H1 (cell line): Measurements from ENCODE around the gene POLG. TPM values are rescaled to one million over a fixed set of nuclear protein-coding genes. Genes with fewer than 3 reads are reported as not detected.

Experiments
- CTCF ChIA-PET: fragments of 300-600 bp; sonication (Branson Sonifier 250); formaldehyde crosslinking; loops from one replicate; lab custom pipeline; 2021; ENCODE audit not compliant: partially characterized antibody; lab: Charles Lee
- POLR2A ChIA-PET: fragments of 300-600 bp; sonication (Branson Sonifier 250); formaldehyde crosslinking; loops from one replicate; lab custom pipeline; 2021; ENCODE audit warnings: inconsistent platforms; ENCODE audit not compliant: partially characterized antibody; lab: Charles Lee
- DNase-seq, 2 experiments: peaks; one replicate each; pipeline versions ENCODE4 v3.0.0 to v3.0.0-alpha.2; 2010 to 2022; ENCODE audit warnings: low spot score in 2 of 2, low read depth in 1 of 2, mixed read lengths in 1 of 2
- FAIRE-seq: peaks from 2 replicates; lab custom pipeline; 2011; peaks lifted over from hg19 to GRCh38; lab: Jason Lieb, UNC
- H2AFZ ChIP-seq: 2 replicates; pipeline ENCODE4 v1.8.1; 2012; ENCODE audit warnings: low read length, inconsistent platforms
- H2AK5ac ChIP-seq: 2 replicates; pipeline ENCODE4 v1.6.1; 2013; ENCODE audit warnings: low read depth, low read length
- H2BK120ac ChIP-seq: replicated peaks from 2 replicates; pipeline ENCODE3; 2013; ENCODE audit warnings: low read depth, low read length, inconsistent platforms
- H2BK12ac ChIP-seq: 2 replicates; pipeline ENCODE4 v1.6.1; 2013; ENCODE audit warnings: low read depth, low read length
- H2BK15ac ChIP-seq: 2 replicates; pipeline ENCODE4 v1.6.1; 2013; ENCODE audit warnings: low read length
- H2BK20ac ChIP-seq: 2 replicates; pipeline ENCODE4 v1.6.1; 2013; ENCODE audit warnings: low read length
- H2BK5ac ChIP-seq: 2 replicates; pipeline ENCODE4 v1.6.1; 2013; ENCODE audit warnings: low read depth, low read length
- H3K14ac ChIP-seq: 2 replicates; pipeline ENCODE4 v1.6.1; 2013; ENCODE audit warnings: inconsistent platforms; ENCODE audit not compliant: insufficient read length
- H3K18ac ChIP-seq: 2 replicates; pipeline ENCODE4 v1.6.1; 2013; ENCODE audit warnings: low read length; ENCODE audit errors: extremely low read depth
- H3K23ac ChIP-seq: 2 replicates; pipeline ENCODE4 v1.6.1; 2013; ENCODE audit warnings: inconsistent platforms; ENCODE audit not compliant: insufficient read length
- H3K23me2 ChIP-seq: 2 replicates; pipeline ENCODE4 v1.6.1; 2013; ENCODE audit warnings: low read depth, low read length
- H3K27ac ChIP-seq: 2 replicates; pipeline ENCODE4 v1.6.1; 2011; ENCODE audit warnings: low read depth, low read length, inconsistent platforms
- H3K27me3 ChIP-seq, 4 experiments: replicated peaks in 1 of 4; 1 replicate in 1 of 4; 2 replicates in 3 of 4; pipeline versions ENCODE4 v1.6.1 to v1.8.1; 2011 to 2013; ENCODE audit warnings: low read length in 3 of 4, mild to moderate bottlenecking in 3 of 4, inconsistent platforms in 2 of 4, mixed read lengths in 2 of 4, moderate library complexity in 1 of 4; ENCODE audit not compliant: control insufficient read depth in 3 of 4, insufficient read depth in 3 of 4; ENCODE audit errors: extremely low read depth in 1 of 4
- H3K36me3 ChIP-seq, 4 experiments: 2 replicates each; pipeline versions ENCODE4 v1.6.1 to v1.8.1; 2011 to 2013; ENCODE audit warnings: mild to moderate bottlenecking in 4 of 4, low read length in 3 of 4, moderate library complexity in 2 of 4, control low read depth in 1 of 4, inconsistent platforms in 1 of 4; ENCODE audit not compliant: insufficient read depth in 4 of 4, control insufficient read depth in 2 of 4
- H3K4ac ChIP-seq: replicated peaks from 2 replicates; pipeline ENCODE3; 2013; ENCODE audit warnings: low read length, low read depth, mixed read lengths, inconsistent platforms; ENCODE audit not compliant: insufficient read length
- H3K4me1 ChIP-seq, 4 experiments: replicated peaks in 1 of 4; 1 replicate in 1 of 4; 2 replicates in 3 of 4; pipeline versions ENCODE4 v1.6.1 to v1.8.1; 2011 to 2013; ENCODE audit warnings: low read length in 3 of 4, inconsistent platforms in 2 of 4, mixed read lengths in 1 of 4; ENCODE audit not compliant: insufficient read depth in 4 of 4, control insufficient read depth in 3 of 4
- H3K4me2 ChIP-seq, 2 experiments: 2 replicates each; pipeline versions ENCODE4 v1.6.1 to v1.8.1; 2011 to 2013; ENCODE audit warnings: low read depth in 2 of 2, low read length in 2 of 2, control low read depth in 1 of 2, inconsistent platforms in 1 of 2, mild to moderate bottlenecking in 1 of 2; ENCODE audit not compliant: insufficient read depth in 1 of 2
- H3K4me3 ChIP-seq, 4 experiments: fragments of 200-600, 300-600 bp in 1 of 4; sonication (generic), shearing (Covaris generic), sonication (Bioruptor Twin) in 1 of 4; 2 replicates each; pipeline versions ENCODE4 v1.5.1 to v1.8.1; 2011 to 2016; ENCODE audit warnings: low read length in 4 of 4, low read depth in 3 of 4, control low read depth in 2 of 4, inconsistent platforms in 2 of 4, mild to moderate bottlenecking in 2 of 4, mixed read lengths in 1 of 4, moderate library complexity in 1 of 4; ENCODE audit not compliant: insufficient read depth in 2 of 4; ENCODE audit errors: extremely low read depth in 1 of 4
- H3K56ac ChIP-seq: replicated peaks from 2 replicates; pipeline ENCODE3; 2013; ENCODE audit warnings: low read depth, mild to moderate bottlenecking, mixed read lengths, low read length, inconsistent platforms; ENCODE audit not compliant: insufficient read length
- H3K79me1 ChIP-seq: 2 replicates; pipeline ENCODE4 v1.6.1; 2013; ENCODE audit warnings: low read depth, low read length, control low read depth
- H3K79me2 ChIP-seq, 2 experiments: 2 replicates each; pipeline versions ENCODE4 v1.6.1 to v1.8.1; 2012 to 2013; ENCODE audit warnings: low read length in 2 of 2, mild to moderate bottlenecking in 2 of 2, inconsistent platforms in 1 of 2; ENCODE audit not compliant: insufficient read depth in 2 of 2, control insufficient read depth in 1 of 2
- H3K9ac ChIP-seq, 4 experiments: replicated peaks in 1 of 4; 1 replicate in 1 of 4; 2 replicates in 3 of 4; pipeline versions ENCODE4 v1.6.1 to v1.8.1; 2011 to 2013; ENCODE audit warnings: low read depth in 3 of 4, low read length in 3 of 4, control low read depth in 2 of 4, mild to moderate bottlenecking in 2 of 4, moderate library complexity in 2 of 4, inconsistent platforms in 1 of 4; ENCODE audit errors: extremely low read depth in 1 of 4
- H3K9me3 ChIP-seq, 2 experiments: 2 replicates each; pipeline versions ENCODE4 v1.6.1 to v1.8.1; 2012 to 2013; ENCODE audit warnings: mild to moderate bottlenecking in 2 of 2, moderate library complexity in 2 of 2, control low read depth in 1 of 2, inconsistent platforms in 1 of 2, low read depth in 1 of 2, low read length in 1 of 2, mixed read lengths in 1 of 2; ENCODE audit not compliant: insufficient read depth in 2 of 2
- H4K20me1 ChIP-seq, 2 experiments: replicated peaks in 1 of 2; 2 replicates each; pipeline versions ENCODE3 to v1.8.1; 2011 to 2013; ENCODE audit warnings: inconsistent platforms in 2 of 2, low read length in 2 of 2, mild to moderate bottlenecking in 1 of 2; ENCODE audit not compliant: insufficient read depth in 2 of 2, control insufficient read depth in 1 of 2
- H4K5ac ChIP-seq: 2 replicates; pipeline ENCODE4 v1.6.1; 2013; ENCODE audit warnings: low read length, low read depth, mixed read lengths, inconsistent platforms; ENCODE audit not compliant: insufficient read length
- H4K8ac ChIP-seq: 2 replicates; pipeline ENCODE4 v1.8.0; 2013; ENCODE audit warnings: mild to moderate bottlenecking, moderate library complexity, low read length, inconsistent platforms; ENCODE audit not compliant: insufficient read depth; ENCODE audit errors: extremely low read depth
- H4K91ac ChIP-seq: replicated peaks from 2 replicates; pipeline ENCODE3; 2013; ENCODE audit warnings: low read length, mixed read lengths, inconsistent platforms; ENCODE audit not compliant: insufficient read length
- ATF3 ChIP-seq: IDR thresholded peaks from 2 replicates; pipeline ENCODE4 v1.6.1; 2011; ENCODE audit warnings: low read depth, mild to moderate bottlenecking, low read length; ENCODE audit not compliant: insufficient read depth
- CREB1 ChIP-seq: IDR thresholded peaks from 2 replicates; pipeline ENCODE4 v1.6.1; 2012; ENCODE audit warnings: inconsistent platforms
- EZH2 ChIP-seq: fragments of 200-600 bp; sonication (generic); IDR thresholded peaks from 2 replicates; pipeline ENCODE4 v1.7.1; 2012; ENCODE audit warnings: low read depth, mild to moderate bottlenecking, moderate library complexity, low read length, inconsistent platforms; ENCODE audit not compliant: severe bottlenecking
- HDAC6 ChIP-seq: IDR thresholded peaks from one replicate; pipeline ENCODE4 v1.7.1; 2012; ENCODE audit warnings: low read depth, mild to moderate bottlenecking, inconsistent platforms, low read length, moderate library complexity
- KDM1A ChIP-seq: fragments of 200-600, 300-600 bp; sonication (generic); IDR thresholded peaks from 2 replicates; pipeline ENCODE4 v1.7.1; 2016; ENCODE audit warnings: mild to moderate bottlenecking, low read length, borderline replicate concordance
- KDM4A ChIP-seq: IDR thresholded peaks from one replicate; pipeline ENCODE4 v1.7.1; 2012; ENCODE audit warnings: low read depth, mild to moderate bottlenecking, moderate library complexity, low read length, inconsistent platforms; ENCODE audit not compliant: severe bottlenecking
- PHF8 ChIP-seq: fragments of 200-600 bp; sonication (generic); conservative IDR thresholded peaks from 2 replicates; pipeline ENCODE4 v1.7.1; 2012; ENCODE audit warnings: low read depth, mild to moderate bottlenecking, inconsistent platforms, low read length, moderate library complexity
- RXRA ChIP-seq: IDR thresholded peaks from 2 replicates; pipeline ENCODE4 v1.6.1; 2011; ENCODE audit warnings: low read depth, mild to moderate bottlenecking, low read length, moderate library complexity; ENCODE audit not compliant: insufficient read depth
- SRF ChIP-seq: IDR thresholded peaks from 2 replicates; pipeline ENCODE4 v1.6.1; 2011; ENCODE audit warnings: mild to moderate bottlenecking, low read depth, low read length, moderate library complexity
- SUZ12 ChIP-seq: fragments of 200-600 bp; sonication (generic); IDR thresholded peaks from 2 replicates; pipeline ENCODE4 v1.6.1; 2012; ENCODE audit warnings: mild to moderate bottlenecking, inconsistent platforms, low read length, moderate library complexity, mixed read lengths
- WGBS, 2 experiments: shearing (Covaris generic) in 1 of 2; methylation state at CpG; one replicate each; pipeline versions ENCODE4 v1.1.6 to v1.1.7; 2013 to 2015; ENCODE audit warnings: low lambda C conversion rate in 2 of 2, mixed read lengths in 2 of 2, inconsistent platforms in 1 of 2, low coverage in 1 of 2, missing lambda C conversion rate in 1 of 2; ENCODE audit not compliant: insufficient replicate concordance in 2 of 2, insufficient coverage in 1 of 2, insufficient read length in 1 of 2; ENCODE audit errors: extremely low coverage in 1 of 2, missing lambda C conversion rate in 1 of 2; 5-methylcytosine and 5-hydroxymethylcytosine counted together
- polyA plus RNA-seq, 7 experiments: library from polyadenylated mRNA; depleted of rRNA in 3 of 7; stranded (reverse) in 5 of 7; unstranded in 2 of 7; fragments of >200 nt in 5 of 7; fragments of 200-250 nt in 2 of 7; gene quantifications; 1 replicate in 5 of 7; 2 replicates in 1 of 7; 4 replicates in 1 of 7; pipeline versions ENCODE4 v1.2.1 to v1.2.3, GENCODE V29; 2011 to 2013; ENCODE audit warnings: missing spikeins in 2 of 7, mixed read lengths in 2 of 7
- total RNA-seq: library from RNA; stranded (reverse); fragmentation: NEBNext Ultra II Directional; extraction: Animal tissue kit (Norgen Biotek cat#: 25700); gene quantifications from 2 replicates; pipeline ENCODE4 v1.2.1, GENCODE V29; 2021

The POLG gene
- total and polyA plus RNA-seq, 2 of the 8 experiments (the other 6 are each of a cell fraction or from before 2014, with no cell fraction given): 14.8 to 52.3 TPM

- Histone ChIP-seq H3K79me1 (no peaks in the 10 kb centered on the region), H3K18ac (peak overlapping the region; percentile 33), H2BK5ac (no peak overlapping the region), H4K91ac (no peak overlapping the region), H3K4me2 (peak overlapping the region; percentile 68 to 80), H3K27ac (no peak overlapping the region), H3K4me1 (peaks cover 11 to 35% (median 20%) of the 10 kb centered on the region in 4 experiments), H3K27me3 (peaks cover 97 to 100% (median 99%) of the 10 kb centered on the region in 4 experiments), H3K4me3 (peak overlapping the region; percentile 5 to 50 (median 20); a peak in 5 of 8 replicates), H2BK12ac (peak overlapping the region; percentile 70), H3K56ac (no peak overlapping the region), H3K79me2 (no peaks in the 10 kb centered on the region), H3K4ac (no peak overlapping the region), H3K14ac (no peak overlapping the region), H3K23me2 (peaks cover 6% of the 10 kb centered on the region; the same call in 1 of the 2 replicates), H3K9ac (no peak overlapping the region), H4K5ac (no peak overlapping the region), H4K20me1 (peaks cover 5 to 33% of the 10 kb centered on the region in 2 experiments), H2AK5ac (peak overlapping the region; percentile 80; the same call in 1 of the 2 replicates), H2AFZ (no peak overlapping the region), H2BK20ac (peak overlapping the region; percentile 16; the same call in 1 of the 2 replicates), H3K23ac (no peak overlapping the region), H2BK15ac (peak overlapping the region; percentile 61; the same call in 1 of the 2 replicates), H4K8ac (no peak overlapping the region), H3K9me3 (no peaks in the 10 kb centered on the region; a peak in 1 of 4 replicates), H2BK120ac (no peak overlapping the region), H3K36me3 (no peaks in the 10 kb centered on the region; a peak in 1 of 8 replicates)
- CTCF ChIA-PET: interaction anchor here (2.2 to 5.3 kb wide), 2 partner anchors 12 to 73 kb away, joined by 12 to 77 read pairs; no protein-coding TSS in a partner anchor
- FAIRE-seq: peak; percentile 39
- WGBS, 2 experiments: 9% methylated on average over 33 of the region's 33 CpGs; no CpG with 5 or more reads in 1 of the 2 experiments
- peak in 1 of 2 experiments; percentile 86 for DNase-seq
- POLR2A ChIA-PET: interaction anchor here (5.2 kb wide), 1 partner anchor 38 kb away, joined by 26 read pairs; no protein-coding TSS in a partner anchor
- TF ChIP-seq PHF8 (no peak), KDM1A (no peak), SRF (no peak), HDAC6 (no peak), SUZ12 (peak; percentile 93), EZH2 (peak; percentile 92), ATF3 (no peak), CREB1 (peak; percentile 46; the same call in 1 of the 2 replicates), KDM4A (peak; percentile 43), RXRA (no peak)
Observed at GRCh38 chr15:89370120-89370977, 35.7 kb upstream of the POLG start.
